Loucy (cell line): ENCODE data around the gene KRTAP10-2.

Experiments used
- H2AFZ ChIP-seq: fragments of 200-600 bp; sonication (generic); 2 replicates; pipeline ENCODE4 v1.6.0; 2016; ENCODE audit warnings: antibody characterized with exemption, mild to moderate bottlenecking, low read length, moderate library complexity
- H3F3A ChIP-seq: fragments of 200-600 bp; 2 replicates; pipeline ENCODE4 v1.6.0; 2016; ENCODE audit warnings: antibody characterized with exemption, low read depth, mild to moderate bottlenecking
- H3K27me3 ChIP-seq: fragments of 200-600 bp; sonication (generic); 2 replicates; pipeline ENCODE4 v1.6.1; 2014; ENCODE audit warnings: low read length, mild to moderate bottlenecking; ENCODE audit not compliant: insufficient read depth, poor library complexity, severe bottlenecking
- H3K36me3 ChIP-seq: fragments of 200-600 bp; sonication (generic); 2 replicates; pipeline ENCODE4 v1.6.1; 2016; ENCODE audit warnings: low read length; ENCODE audit not compliant: insufficient read depth
- H3K4me1 ChIP-seq: fragments of 200-600 bp; sonication (generic); 2 replicates; pipeline ENCODE4 v1.5.1; 2014; ENCODE audit warnings: low read length, mild to moderate bottlenecking; ENCODE audit not compliant: insufficient read depth, poor library complexity, severe bottlenecking
- H3K4me2 ChIP-seq: fragments of 200-600 bp; sonication (generic); 2 replicates; pipeline ENCODE4 v1.6.0; 2014; ENCODE audit warnings: antibody characterized with exemption, low read length, low read depth, mild to moderate bottlenecking; ENCODE audit not compliant: poor library complexity, severe bottlenecking
- H3K4me3 ChIP-seq: fragments of 200-600 bp; sonication (generic); 2 replicates; pipeline ENCODE4 v1.5.1; 2014; ENCODE audit warnings: low read length, mild to moderate bottlenecking, mixed read lengths; ENCODE audit not compliant: poor library complexity, severe bottlenecking
- H3K79me2 ChIP-seq: fragments of 200-600 bp; sonication (generic); 2 replicates; pipeline ENCODE4 v1.6.1; 2014; ENCODE audit warnings: low read length; ENCODE audit not compliant: insufficient read depth
- H3K9ac ChIP-seq: fragments of 200-600 bp; sonication (generic); 2 replicates; pipeline ENCODE4 v1.6.0; 2014; ENCODE audit warnings: mild to moderate bottlenecking, low read depth, low read length, moderate library complexity; ENCODE audit not compliant: poor library complexity, severe bottlenecking
- H3K9me2 ChIP-seq: fragments of 200-600 bp; sonication (generic); replicated peaks from 2 replicates; pipeline ENCODE4 v1.6.1; 2016; ENCODE audit warnings: low read depth, low read length, mixed read lengths
- H3K9me3 ChIP-seq: fragments of 200-600 bp; sonication (generic); 2 replicates; pipeline ENCODE4 v1.6.1; 2014; ENCODE audit warnings: mild to moderate bottlenecking, antibody characterized with exemption, low read length, low read depth; ENCODE audit not compliant: insufficient read depth
- H4K20me1 ChIP-seq: fragments of 200-600 bp; sonication (generic); 2 replicates; pipeline ENCODE4 v1.6.0; 2014; ENCODE audit warnings: antibody characterized with exemption, low read length, mild to moderate bottlenecking; ENCODE audit not compliant: insufficient read depth, poor library complexity, severe bottlenecking
- EZH2phosphoT487 ChIP-seq: fragments of 200-600 bp; IDR thresholded peaks from 2 replicates; pipeline ENCODE4 v1.6.1; 2018; ENCODE audit warnings: antibody characterized with exemption, mild to moderate bottlenecking, moderate library complexity, borderline replicate concordance
- TF ChIP-seq, protein P1 (sequence below): fragments of 200-600 bp; sonication (generic); conservative IDR thresholded peaks from 2 replicates; pipeline ENCODE4 v1.5.1; 2014; ENCODE audit warnings: mild to moderate bottlenecking, antibody characterized with exemption, low read length

KRTAP10-2 gene

GRCh38 chr21:44544566-44544965, 6.7 kb downstream of the KRTAP10-2 start:
- Histone ChIP-seq H3K27me3 (no peaks in the 10 kb centered on the region), H3K9ac (no peak overlapping the region), H4K20me1 (no peaks in the 10 kb centered on the region), H3K4me3 (no peak overlapping the region), H3K9me2 (no peaks in the 10 kb centered on the region), H3K9me3 (peaks cover 6% of the 10 kb centered on the region; the same call in 1 of the 2 replicates), H3K79me2 (no peaks in the 10 kb centered on the region), H3K36me3 (no peaks in the 10 kb centered on the region), H3K4me1 (no peaks in the 10 kb centered on the region), H3K4me2 (no peak overlapping the region), H3F3A (no peaks in the 10 kb centered on the region), H2AFZ (no peak overlapping the region)
- no peak for TF ChIP-seq EZH2phosphoT487
- TF ChIP-seq, protein P1, sequence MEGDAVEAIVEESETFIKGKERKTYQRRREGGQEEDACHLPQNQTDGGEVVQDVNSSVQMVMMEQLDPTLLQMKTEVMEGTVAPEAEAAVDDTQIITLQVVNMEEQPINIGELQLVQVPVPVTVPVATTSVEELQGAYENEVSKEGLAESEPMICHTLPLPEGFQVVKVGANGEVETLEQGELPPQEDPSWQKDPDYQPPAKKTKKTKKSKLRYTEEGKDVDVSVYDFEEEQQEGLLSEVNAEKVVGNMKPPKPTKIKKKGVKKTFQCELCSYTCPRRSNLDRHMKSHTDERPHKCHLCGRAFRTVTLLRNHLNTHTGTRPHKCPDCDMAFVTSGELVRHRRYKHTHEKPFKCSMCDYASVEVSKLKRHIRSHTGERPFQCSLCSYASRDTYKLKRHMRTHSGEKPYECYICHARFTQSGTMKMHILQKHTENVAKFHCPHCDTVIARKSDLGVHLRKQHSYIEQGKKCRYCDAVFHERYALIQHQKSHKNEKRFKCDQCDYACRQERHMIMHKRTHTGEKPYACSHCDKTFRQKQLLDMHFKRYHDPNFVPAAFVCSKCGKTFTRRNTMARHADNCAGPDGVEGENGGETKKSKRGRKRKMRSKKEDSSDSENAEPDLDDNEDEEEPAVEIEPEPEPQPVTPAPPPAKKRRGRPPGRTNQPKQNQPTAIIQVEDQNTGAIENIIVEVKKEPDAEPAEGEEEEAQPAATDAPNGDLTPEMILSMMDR = no peak

DNA sequence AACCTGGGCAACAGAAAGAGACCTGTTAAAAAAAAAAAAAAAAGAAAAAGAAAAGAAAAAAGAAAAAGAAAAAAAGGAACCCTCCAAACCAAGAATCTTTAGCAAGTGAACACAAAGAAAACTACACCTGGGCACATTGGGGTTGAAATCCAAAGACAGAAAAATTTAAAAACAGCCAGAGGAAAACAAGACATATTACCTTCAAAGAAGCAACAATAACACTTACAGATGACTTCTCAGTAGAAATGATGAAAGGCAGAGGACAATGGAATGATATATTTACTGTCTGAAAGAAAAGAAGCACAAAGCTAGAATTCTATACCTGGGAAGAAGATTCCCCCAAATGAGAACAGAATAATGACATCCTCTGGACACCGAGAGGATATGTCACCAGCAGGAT, 8.6 kb downstream of the KRTAP10-2 start:
- no peaks in the 10 kb centered on the region for H3K36me3 ChIP-seq
- TF ChIP-seq, protein P1 = no peak
- TF ChIP-seq EZH2phosphoT487 = no peak
- no peaks in the 10 kb centered on the region for H3K9me2 ChIP-seq
- H3K4me1 ChIP-seq = no peaks in the 10 kb centered on the region
- no peaks in the 10 kb centered on the region for H3F3A ChIP-seq
- H3K9me3 ChIP-seq = peaks cover 6% of the 10 kb centered on the region; the same call in 1 of the 2 replicates
- no peak overlapping the region for H3K4me2 ChIP-seq
- H3K27me3 ChIP-seq = no peaks in the 10 kb centered on the region
- H4K20me1 ChIP-seq = no peaks in the 10 kb centered on the region
- no peak overlapping the region for H2AFZ ChIP-seq
- H3K9ac ChIP-seq = no peak overlapping the region
- no peak overlapping the region for H3K4me3 ChIP-seq
- H3K79me2 ChIP-seq = no peaks in the 10 kb centered on the region

DNA sequence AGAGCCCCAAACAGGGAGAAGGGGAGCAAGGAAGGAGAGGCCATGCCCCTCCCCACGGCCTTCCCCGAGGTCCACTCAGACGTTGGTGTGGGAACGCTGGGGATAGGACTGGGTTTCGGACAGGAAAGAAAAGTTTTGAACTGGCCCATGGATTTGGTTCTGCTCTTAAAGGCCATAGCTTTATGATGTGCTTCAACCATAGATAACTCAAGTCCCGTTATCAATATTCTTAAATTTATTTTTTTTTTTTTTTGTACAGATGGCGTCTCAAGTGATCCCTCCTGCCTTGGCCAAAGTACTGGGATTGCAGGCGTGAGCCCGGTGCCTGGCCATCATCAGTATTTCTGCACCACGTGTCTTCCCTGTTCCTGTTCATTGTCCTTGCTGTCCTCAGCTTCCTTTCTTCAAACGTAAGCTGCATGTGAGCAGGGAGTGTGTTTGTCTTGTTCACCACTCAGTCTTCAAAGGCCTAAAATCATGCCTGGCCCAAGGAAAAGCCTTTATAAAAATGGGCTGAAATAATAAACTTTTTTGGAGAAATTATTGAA, 10.5 kb downstream of the KRTAP10-2 start:
- Histone ChIP-seq H3K4me1 (no peaks in the 10 kb centered on the region), H3K36me3 (no peaks in the 10 kb centered on the region), H3K27me3 (no peaks in the 10 kb centered on the region), H3K4me3 (no peak overlapping the region), H3K9me2 (no peaks in the 10 kb centered on the region), H2AFZ (no peak overlapping the region), H4K20me1 (no peaks in the 10 kb centered on the region), H3F3A (no peaks in the 10 kb centered on the region), H3K9ac (no peak overlapping the region), H3K4me2 (no peak overlapping the region), H3K9me3 (peaks cover 6% of the 10 kb centered on the region; the same call in 1 of the 2 replicates), H3K79me2 (no peaks in the 10 kb centered on the region)
- no peak for TF ChIP-seq EZH2phosphoT487
- TF ChIP-seq, protein P1 = no peak
